Raji (cell line): ENCODE results near the gene FARP1.

Experiments used
- POLR2A ChIP-seq: IDR thresholded peaks from 2 replicates; pipeline ENCODE4 v1.6.1; 2011; ENCODE audit warnings: low read depth, low read length, control low read depth; ENCODE audit not compliant: insufficient read depth

The FARP1 gene

GRCh38 chr13:98429531-98429930 is 286.6 kb downstream of the FARP1 start:
- no peak for TF ChIP-seq POLR2A

GRCh38 chr13:98429977-98430736 is 287.3 kb downstream of the FARP1 start:
- TF ChIP-seq POLR2A = no peak

GRCh38 chr13:98432638-98433037 is 289.7 kb downstream of the FARP1 start:
- TF ChIP-seq POLR2A = no peak

- no peak for TF ChIP-seq POLR2A
These were observed 290.8 kb downstream of the FARP1 start for GRCh38 chr13:98433654-98434053.

- no peak for TF ChIP-seq POLR2A
These were observed 291.2 kb downstream of the FARP1 start for GRCh38 chr13:98434060-98434459.

- TF ChIP-seq POLR2A = no peak
These were observed 292.5 kb downstream of the FARP1 start for GRCh38 chr13:98435376-98435775.

- TF ChIP-seq POLR2A = no peak
These were observed 293.5 kb downstream of the FARP1 start for GRCh38 chr13:98436233-98436910.

GRCh38 chr13:98438246-98439125 is 295.6 kb downstream of the FARP1 start:
- TF ChIP-seq POLR2A = no peak

- TF ChIP-seq POLR2A = no peak
These were observed 296.4 kb downstream of the FARP1 start for GRCh38 chr13:98439126-98439828.

GRCh38 chr13:98439896-98440295 is 297.0 kb downstream of the FARP1 start:
- TF ChIP-seq POLR2A = no peak

GRCh38 chr13:98440390-98441055 is 297.6 kb downstream of the FARP1 start:
- no peak for TF ChIP-seq POLR2A

- TF ChIP-seq POLR2A = no peak
These were observed 298.3 kb downstream of the FARP1 start for GRCh38 chr13:98441056-98441676.

- no peak for TF ChIP-seq POLR2A
These were observed 299.7 kb downstream of the FARP1 start for GRCh38 chr13:98442391-98443230.
